GM18907 (cell line): ENCODE results near the gene DLG5.

Experiments used
- ATAC-seq: cut with Tn5 transposase; IDR thresholded peaks from one replicate; pipeline ENCODE4 v1.9.1; 2021; ENCODE audit warnings: mild to moderate bottlenecking, moderate library complexity; ENCODE audit not compliant: unreplicated experiment

The DLG5 gene

DNA sequence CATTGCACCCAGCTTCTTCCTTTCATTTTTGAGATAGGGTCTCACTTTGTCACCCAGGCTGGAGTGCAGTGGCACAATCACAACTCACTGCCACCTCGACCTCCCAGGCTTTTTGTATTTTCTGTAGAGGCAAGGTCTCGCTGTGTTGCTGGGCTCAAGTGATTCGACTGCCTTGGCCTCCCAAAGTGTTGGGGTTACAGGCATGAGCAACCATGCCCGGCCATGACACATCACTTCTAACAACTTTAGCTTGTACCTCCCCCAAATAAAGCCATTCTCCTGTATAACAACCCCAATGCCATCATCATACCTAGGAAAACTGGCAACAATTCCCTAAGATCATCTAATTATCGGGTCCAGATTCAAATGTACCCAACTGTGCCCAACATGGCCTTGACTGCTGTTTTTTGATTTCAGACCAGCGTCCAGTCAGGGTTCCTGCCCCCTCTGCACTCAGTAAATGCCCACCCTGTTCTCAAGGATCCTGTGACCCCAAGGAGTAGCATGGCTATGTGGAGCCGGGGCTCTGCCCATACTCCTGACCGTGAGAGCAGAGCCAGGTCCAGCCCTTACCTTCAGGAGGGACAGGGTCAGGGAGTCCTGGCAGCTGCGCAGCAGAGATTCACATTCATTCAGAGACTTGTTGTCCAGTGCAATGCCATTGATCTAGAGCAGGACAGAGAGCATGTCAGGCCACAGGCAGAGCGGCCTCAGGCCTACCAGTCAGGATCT lies 102.6 kb downstream of the DLG5 start:
- no peak for ATAC-seq

DNA sequence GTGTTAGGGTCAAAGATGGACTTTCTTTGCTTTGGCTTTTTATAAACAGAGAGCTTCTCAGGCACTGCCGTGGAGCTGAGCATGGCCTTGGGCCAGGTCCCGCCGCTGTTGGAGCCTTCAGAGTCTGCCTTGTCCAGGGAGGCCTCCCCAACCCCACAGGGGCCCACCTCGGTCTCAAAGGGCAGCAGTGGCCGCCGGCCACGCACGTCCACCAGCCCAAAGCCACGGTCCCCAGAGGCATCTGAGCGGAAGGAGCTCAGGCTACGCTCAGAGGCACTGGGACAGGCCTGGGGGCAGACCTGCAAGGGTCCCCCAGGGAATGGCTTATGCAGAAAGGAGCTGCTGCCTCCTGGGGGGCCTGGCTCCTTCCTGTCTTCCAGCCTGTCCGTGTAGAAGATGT lies 105.0 kb downstream of the DLG5 start:
- ATAC-seq: no peak

DNA sequence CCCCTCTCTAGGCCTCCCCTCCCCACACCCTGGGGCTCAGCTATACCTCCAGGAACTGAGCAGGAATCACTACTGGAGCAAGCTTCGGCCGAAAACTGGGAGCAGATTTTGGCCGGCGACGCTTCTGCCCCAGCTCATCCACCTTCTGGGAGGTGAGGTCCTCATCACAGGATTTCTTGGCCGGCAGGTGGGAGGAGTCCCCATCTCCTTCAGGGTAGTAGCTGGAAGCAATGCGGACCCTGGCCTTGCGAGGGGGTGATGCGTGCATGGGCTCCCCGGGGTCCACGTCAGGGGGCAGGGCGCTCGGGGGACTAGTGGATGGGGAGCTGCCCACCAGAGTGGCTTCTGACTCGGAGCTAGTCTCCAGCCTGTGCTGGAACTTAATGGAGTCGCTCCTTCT lies 105.5 kb downstream of the DLG5 start:
- no peak for ATAC-seq

DNA sequence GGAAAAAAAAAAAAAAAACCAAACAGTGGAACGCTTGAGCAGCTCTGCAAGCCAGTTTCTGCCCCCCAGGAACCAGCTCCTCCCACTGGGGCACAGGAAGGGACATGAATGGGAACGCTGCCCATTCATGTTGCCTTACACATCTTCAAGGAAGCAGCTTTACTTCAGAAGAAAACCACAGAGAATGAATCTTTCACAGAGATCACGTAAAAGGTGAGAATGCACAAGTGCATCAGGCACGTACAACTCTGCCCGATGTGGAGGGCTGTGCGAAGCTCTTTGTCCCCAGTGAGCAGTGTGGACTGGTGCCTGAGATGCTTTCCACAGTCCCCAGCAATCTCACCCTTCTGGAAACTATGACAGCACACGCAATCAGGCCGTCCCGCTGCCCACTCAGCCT lies 106.2 kb downstream of the DLG5 start:
- no peak for ATAC-seq

DNA sequence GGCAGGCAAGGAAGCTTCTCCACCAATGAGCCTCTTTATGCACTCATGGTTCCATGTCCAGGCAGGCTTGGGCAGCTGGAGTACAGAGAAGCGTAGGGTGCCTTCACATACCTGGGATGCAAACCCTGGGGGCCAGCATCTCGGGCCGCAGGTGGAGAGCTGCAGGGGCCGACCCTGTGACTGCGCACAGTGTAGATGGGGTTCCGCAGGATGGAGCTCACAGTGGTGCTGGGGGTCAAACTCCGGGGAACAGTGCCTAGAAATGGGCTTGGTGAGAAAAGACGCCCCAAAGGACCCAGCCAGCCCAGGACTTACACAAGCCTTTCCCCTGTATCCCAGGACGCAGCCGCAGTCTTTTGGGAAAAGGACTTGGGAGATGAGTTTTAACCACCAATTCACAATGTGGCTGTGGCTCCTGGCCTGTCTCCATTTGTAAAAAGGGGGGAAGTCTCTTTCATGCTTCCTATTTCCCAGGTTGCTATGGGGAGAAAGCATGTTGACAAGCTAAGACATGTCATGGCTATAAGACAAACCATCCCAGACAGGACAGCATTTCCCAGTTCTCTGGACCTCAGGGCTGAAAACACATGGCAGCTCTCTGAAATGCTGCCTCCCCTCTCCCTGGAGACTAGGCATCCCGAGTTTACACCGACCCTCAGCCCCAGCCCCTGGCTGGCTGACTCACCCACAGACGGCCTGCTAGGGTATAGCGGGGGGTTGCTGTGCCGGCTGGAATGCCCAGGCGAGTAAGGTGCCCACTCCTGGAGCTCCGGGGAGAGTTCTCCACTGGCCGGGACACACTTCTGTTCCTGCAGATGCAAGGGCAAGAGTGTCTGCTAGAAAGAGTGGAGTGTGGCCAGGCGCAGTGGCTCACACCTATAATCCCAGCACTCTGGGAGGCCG lies 107.1 kb downstream of the DLG5 start:
- no peak for ATAC-seq

DNA sequence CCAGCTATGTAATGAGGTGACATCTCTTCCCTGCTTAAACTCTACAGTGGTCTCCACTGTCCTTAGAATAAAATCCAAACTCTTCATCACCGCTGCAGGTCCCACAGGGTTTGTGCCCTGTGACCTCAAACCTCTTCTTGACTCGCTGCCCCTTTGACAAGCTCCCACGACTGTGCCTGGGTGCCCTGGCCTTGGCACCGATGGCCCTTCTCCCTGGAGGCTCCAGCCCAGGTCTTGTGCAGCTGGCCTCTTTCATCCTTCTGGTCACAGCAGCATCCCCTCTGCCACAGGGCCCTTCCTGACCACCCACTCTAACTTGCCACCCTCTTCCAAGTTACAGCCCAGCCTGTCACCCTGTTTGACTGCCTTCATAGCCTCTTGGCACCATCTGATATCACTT lies 108.2 kb downstream of the DLG5 start:
- no peak for ATAC-seq

DNA sequence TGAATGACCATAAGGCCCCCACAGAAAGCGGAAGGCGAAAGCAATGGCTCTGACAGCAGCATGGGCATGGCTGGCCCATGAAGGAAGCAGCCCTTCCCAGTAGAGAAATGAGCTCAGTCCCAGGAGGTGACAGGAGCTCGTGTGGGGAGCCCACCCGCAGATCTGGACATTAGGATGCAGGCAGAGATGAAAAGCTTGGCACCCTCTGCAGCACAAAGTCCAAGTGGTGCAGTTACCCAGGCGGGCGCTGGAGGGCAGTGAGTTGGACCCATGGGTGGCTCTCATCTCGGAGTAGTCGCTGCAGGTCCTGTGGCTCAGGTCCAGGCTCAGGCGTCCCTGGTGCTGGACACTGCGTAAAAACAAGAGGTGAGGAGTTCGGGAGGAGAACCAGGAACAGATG lies 109.0 kb downstream of the DLG5 start:
- ATAC-seq: no peak

DNA sequence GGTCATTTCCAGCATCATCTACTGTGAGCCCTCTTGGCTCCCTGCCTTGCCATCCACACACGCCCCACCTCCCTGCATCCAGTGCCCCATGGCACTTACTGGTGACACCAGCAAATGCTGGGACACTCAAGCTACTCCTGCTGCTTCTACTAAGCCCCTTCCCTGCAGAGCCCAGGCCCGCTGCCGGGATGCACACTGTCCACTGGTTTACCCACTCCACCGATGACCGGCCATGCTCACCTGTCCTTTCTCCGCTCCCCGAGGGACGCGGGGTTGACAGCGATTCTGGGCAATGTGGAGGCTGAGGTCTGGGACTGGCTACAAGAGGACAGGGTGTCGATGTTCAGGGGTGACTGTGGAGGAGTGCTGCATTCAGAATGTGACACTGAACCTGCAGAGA lies 110.2 kb downstream of the DLG5 start:
- ATAC-seq: no peak

DNA sequence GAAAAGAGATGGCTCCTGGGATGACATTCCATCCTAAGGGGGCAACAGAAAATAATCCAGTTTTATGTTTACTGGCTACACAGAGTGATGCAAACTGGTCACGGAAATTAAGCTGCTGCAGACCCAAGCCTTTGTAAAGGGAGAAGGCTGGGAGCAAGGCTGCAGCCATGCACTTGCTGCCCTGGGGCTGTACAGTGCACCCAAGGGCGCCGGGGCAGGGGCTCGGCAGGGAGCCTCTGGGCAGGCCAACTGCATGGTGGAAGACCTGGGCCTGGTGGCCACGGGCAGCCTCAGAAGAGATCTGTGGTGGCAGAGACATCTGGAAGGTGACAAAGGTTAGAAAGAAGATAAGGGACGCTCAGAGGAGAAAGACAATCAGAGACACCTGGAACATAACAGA lies 113.8 kb downstream of the DLG5 start:
- ATAC-seq: no peak

DNA sequence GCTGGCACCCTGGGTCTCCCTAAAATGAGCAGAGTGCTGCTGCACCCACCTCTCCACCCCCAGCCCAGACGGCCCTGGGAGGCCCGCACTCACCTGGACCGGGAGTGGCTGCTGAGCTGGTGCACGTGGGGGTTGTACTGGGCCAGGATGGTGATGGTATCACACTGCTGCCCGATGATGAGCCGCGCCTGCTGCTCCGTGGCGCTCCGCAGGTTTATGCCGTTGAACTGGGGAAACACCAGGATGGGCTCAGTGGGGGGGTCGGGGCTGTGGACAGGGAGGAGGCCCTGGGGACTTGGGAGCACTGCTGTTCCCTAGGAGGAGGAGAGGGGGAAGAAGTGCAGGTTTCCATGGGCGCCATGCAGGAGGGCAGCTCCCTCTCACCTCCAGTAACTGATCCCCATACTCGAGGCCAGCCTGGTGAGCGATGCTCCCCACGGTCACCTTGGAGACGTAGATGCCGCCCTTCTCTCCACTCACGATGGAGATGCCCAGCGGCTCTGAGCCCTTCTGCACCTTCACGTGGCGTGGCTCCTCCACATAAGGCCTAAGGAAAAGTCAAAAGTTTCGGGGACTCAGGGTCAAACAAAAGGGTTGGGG lies 114.6 kb downstream of the DLG5 start:
- no peak for ATAC-seq

DNA sequence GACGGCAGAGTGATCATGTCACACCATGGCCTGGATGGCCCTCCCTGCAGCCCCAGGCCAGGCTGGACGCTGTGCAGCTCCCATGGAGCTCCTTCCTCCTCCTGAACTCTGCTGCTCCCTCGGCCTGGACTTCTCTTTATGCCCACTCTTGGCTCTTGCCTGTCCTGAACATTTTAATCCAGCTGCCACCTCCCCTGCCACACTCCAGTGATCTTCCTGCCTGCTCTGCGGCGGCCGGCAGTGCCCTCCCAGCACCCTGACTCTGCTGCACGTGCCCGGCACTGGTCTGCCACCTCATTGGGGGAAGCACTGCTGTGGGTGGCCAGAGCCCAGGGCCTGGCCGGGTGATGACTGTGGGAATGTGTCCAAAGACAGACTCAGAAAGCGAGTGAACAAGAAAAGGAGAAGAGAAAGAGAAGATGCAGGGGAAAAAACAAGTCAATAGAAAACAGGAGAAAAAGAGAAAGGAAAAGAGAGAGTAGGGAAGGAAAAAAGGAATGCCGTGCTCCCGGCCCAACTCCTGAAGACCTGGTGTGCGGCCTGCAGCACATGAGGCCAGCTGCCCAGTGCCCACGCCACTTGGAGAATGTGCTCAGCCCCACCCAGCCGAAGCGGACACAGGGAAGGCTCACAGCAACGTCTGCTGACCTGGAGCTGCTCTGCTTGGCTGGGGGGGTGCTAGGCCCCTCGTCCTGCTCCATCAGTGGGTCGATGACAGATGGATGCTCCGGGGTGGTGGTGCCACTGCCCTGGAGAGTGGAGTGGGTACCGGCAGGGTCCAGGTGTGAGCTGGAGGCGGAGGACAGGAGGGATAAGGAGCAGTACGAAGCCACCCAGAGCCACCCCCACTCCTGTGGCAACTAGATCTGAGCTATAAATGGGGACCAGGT lies 115.9 kb downstream of the DLG5 start:
- ATAC-seq: no peak

DNA sequence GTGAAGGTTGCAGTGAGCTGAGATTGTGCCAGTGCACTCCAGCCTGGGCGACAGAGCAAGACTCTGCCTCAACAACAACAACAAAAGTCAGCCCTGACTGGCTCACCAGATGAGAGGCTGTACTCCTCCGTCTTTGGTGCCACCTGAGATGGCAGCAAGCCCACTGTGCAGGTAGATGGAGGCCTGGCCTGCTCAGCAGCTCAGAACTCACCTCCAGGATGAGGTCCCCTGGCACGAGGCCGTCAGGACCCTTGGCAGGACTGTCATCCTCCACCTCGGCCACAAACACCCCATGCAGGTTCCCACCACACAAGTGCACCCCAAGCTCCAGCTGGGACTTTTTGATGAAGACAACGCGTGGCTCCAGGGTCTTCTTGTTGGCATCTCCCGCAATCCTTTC lies 117.2 kb downstream of the DLG5 start:
- no peak for ATAC-seq

DNA sequence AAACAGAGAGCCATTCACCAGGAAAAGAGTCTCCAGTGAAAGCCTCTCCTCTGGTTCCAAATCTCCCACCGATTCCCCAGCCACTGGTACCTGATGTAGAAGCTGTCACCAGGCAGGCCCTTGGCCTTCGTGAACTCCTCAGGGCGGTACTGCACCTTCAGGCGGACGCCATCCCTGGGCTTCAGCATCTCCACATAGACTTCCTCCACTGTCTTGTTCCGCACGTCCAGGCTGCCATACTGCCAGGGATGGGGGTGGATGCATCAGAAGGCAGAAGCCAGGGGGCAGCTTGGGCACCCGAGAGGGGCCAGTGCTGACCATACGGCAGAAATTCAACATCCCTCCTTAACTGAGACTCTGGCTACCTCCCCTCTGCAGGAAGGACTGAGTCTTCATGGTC lies 118.8 kb downstream of the DLG5 start:
- no peak for ATAC-seq

DNA sequence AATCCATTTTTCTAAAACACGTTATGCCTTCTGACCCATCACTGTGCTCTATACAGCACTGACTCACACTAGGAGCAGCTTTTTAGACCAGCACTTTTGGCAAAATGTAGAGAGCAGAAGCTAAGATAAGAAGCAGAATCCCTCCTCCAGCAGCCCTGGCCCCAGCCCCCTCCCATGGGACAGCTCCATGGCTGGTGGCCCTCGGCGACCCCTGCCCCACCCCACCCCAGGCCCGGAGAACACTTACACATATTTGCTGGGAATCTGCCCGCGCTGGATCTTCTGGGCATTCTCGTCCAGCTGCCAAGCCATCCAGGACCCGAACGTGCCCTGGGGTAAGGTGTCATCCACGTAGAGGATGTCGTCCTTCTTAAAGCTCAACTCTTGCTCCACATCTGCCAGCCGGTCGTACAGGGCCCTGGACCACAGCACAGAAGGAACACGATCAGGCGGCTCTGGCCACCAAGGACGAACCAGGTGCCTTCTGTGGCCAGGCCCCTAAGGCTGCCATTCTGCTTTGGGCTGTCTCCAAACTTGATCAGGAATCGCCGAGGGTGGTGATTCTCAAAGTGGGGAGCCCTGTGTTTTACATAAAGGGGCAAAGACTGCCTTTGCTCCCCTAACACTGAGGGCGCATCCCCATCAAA lies 119.9 kb downstream of the DLG5 start:
- no peak for ATAC-seq

DNA sequence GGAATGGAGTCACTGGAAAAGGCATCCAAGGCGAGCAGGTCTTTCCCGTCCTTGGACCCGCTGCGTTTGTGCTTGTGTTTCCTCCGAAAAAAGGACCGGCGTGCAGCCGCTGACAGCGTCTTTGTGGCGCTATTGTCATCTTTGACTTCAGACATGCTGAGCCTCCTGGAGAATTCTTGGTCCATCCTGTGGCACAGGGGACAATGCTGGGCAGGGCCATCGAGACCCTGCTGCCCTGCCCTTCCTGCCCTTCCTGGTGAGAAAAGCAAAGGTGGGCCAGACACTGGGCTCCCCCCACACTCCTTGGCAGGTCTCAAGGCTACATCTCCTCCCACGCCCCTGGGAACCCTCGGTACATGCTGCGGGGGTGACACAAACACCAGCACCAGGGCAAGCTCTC lies 120.9 kb downstream of the DLG5 start:
- no peak for ATAC-seq

DNA sequence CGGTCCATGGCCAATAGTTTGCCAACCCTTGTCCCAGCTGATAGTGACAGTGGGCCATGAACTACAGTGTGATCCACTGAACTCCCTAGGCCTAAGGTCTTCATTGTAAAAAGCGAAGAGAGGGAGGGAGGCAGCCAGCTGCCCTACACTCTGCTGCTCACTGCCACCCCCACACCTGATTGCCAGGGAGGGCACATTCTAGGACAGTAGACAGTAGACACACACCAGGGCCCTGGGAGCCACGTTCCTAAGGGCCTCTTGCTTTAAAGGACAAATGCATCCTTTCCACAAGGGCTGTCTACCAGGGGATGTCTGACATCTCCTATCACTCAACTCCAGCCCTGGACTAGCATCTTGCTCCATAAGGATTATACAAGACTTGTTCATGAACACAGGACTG lies 122.2 kb downstream of the DLG5 start:
- ATAC-seq: no peak

DNA sequence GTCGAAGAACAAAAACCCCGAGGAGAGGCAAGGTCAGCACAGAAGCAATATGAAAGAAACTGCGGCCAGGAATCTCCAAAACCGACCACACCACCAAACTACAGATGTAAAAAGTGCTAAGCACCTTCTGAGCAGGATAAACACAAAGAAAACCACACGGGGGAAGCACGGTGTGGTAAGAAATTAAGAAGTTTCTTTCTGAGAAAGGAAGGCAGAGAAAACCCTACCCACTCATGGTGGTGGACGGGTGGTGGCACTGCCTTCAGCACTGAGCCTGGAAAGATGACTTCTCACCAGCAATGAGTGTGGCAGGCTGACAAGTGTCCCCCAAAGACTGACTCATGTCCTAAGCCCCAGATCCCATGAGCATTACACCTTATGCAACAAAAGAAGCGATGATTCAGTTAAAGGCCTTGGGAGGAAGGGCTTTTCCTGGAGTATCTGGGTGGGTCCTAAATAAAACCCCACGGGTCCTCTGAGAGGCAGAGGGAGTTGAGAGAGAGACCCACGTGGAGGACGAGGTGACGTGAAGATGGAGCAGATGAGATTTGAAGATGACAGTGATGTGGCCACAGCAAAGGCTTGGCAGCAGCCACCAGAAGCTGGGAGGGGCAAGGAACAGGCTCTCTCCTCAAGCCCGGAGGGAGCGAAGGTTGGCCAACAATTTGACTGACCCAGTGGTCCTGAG lies 124.9 kb downstream of the DLG5 start:
- no peak for ATAC-seq

DNA sequence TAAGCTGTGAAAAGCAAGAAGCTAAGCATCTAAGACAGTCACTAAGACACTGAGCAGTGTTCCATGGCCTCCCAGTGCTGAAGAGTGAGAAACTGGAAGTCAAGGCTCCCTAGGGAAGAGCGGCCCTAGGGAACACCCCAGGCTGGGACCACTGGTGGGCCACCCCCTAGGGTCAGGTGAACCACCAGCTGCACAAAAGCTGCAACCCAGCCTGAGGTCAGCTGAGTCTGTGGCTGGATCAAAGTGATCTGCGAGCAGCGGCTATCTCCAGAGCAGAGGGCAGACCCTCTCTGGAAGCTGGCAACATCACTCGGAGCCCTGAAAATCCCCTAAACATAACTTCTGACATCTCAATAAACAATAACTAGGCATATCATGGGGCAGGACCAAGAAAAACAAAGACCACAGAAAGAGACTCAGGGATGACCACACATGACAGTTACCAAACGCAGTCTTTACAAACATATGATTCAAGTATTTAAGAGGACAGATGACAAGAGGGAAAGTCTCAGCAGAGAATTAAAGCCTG lies 125.8 kb downstream of the DLG5 start:
- no peak for ATAC-seq

DNA sequence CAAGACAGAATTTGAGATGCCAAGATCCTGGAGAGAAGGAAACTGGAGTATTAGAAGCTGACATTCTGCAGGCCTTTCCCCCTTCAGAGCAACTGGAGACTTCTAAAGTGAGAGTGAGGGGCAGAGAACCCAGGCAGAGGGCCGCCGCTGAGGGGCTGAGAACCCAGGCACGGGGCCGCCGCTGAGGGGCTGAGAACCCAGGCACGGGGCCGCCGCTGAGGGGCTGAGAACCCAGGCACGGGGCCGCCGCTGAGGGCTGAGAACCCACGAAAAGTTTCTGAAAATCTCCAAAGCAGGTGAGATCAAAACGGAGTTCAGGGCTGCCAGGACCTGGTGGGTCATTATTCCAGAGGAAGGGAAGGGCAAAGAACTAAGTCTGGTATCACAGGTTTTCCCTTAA lies 126.2 kb downstream of the DLG5 start:
- no peak for ATAC-seq

DNA sequence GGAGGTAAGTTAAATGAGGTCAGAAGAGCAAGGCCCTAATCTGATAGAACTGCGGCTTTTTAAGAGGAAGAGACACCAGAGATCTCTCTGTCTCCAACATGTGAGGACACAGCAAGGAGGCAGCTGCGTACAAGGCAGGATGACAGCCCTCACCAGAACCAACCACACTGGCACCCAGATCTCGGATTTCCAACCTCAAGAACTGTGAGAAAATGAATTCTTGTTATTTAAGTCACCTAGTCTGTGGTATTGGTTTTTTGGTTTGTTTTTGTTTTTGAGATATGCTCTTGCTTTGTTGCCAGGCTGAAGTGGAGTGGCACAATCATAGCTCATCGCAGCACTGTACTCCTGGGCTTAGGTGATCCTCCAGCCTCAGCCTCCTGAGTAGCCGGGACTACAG lies 127.2 kb downstream of the DLG5 start:
- ATAC-seq: no peak
